ENCODE data around the gene TXNDC12.
"Not testable (repeated sequence)": the region's sequence is repeated elsewhere in the genome, so short reads cannot be mapped to it uniquely, and the experiment has no call there.

DNA sequence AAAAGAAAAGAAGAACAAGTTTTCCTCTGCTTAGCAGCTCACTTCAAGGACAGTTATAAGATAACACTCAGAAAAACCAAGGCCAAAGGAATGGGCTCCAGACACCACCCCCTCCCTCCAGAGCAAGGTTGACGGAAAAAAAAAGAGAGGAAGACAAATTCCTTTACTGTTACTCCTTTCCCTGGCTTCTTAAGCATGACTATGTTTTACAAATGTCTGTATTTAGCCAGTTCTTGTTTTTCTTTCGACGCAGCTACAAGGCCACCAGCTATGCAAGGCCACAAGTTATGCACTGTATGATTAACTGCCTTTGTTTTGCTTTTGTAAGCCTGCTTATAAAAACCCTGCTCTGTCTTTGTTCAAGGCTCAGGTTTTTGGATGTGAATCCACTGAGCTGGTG is 49.4 kb downstream of the TXNDC12 start:
- TF ChIP-seq, protein P1, sequence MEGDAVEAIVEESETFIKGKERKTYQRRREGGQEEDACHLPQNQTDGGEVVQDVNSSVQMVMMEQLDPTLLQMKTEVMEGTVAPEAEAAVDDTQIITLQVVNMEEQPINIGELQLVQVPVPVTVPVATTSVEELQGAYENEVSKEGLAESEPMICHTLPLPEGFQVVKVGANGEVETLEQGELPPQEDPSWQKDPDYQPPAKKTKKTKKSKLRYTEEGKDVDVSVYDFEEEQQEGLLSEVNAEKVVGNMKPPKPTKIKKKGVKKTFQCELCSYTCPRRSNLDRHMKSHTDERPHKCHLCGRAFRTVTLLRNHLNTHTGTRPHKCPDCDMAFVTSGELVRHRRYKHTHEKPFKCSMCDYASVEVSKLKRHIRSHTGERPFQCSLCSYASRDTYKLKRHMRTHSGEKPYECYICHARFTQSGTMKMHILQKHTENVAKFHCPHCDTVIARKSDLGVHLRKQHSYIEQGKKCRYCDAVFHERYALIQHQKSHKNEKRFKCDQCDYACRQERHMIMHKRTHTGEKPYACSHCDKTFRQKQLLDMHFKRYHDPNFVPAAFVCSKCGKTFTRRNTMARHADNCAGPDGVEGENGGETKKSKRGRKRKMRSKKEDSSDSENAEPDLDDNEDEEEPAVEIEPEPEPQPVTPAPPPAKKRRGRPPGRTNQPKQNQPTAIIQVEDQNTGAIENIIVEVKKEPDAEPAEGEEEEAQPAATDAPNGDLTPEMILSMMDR (IDR thresholded peaks at IDR 0.05), result not testable (repeated sequence)
- TF ChIP-seq POLR2A (IDR thresholded peaks at IDR 0.05), result not testable (repeated sequence)

Data from body of pancreas (tissue), 4 donors.